ENCODE measurements around the gene ROCK2.
"Not testable (repeated sequence)": the region's sequence is repeated elsewhere in the genome, so short reads cannot be mapped to it uniquely, and the experiment has no call there.

Gene ROCK2

GRCh38 chr2:11169333-11169732 is 175.1 kb downstream of the ROCK2 start:
- no peak for DNase-seq (ENCODE audit: extremely low spot score)
- ChIA-PET POLR2A (no interaction called here), CTCF (no interaction called here)
- TF ChIP-seq FOXK2 (IDR thresholded peaks at IDR 0.05) (no peak), NFRKB (IDR thresholded peaks at IDR 0.05) (no peak), SUZ12 (IDR thresholded peaks at IDR 0.05) (no peak), SP1 (IDR thresholded peaks at IDR 0.05) (no peak), BHLHE40 (IDR thresholded peaks at IDR 0.05; ENCODE audit: borderline replicate concordance) (no peak), ARNT (IDR thresholded peaks at IDR 0.05) (no peak), HDGF (IDR thresholded peaks at IDR 0.05; ENCODE audit: borderline replicate concordance) (no peak), TARDBP (IDR thresholded peaks at IDR 0.05) (no peak), FOXA1 (IDR thresholded peaks at IDR 0.05) (no peak), FOXM1 (IDR thresholded peaks at IDR 0.05; ENCODE audit: borderline replicate concordance) (no peak), L3MBTL2 (conservative IDR thresholded peaks at IDR 0.05) (no peak), CTBP1 (IDR thresholded peaks at IDR 0.05; ENCODE audit: borderline replicate concordance) (no peak), LEF1 (IDR thresholded peaks at IDR 0.05; ENCODE audit: borderline replicate concordance) (no peak), ELF4 (IDR thresholded peaks at IDR 0.05) (no peak), ZNF384 (IDR thresholded peaks at IDR 0.05) (no peak), PKNOX1 (IDR thresholded peaks at IDR 0.05) (no peak)

- DNase-seq (ENCODE audit: extremely low spot score) = no peak
- CTCF ChIA-PET = interaction anchor here (0.5 kb wide), 1 partner anchor 48 kb away, joined by 5 read pairs; no protein-coding TSS in a partner anchor
- POLR2A ChIA-PET = no interaction called here
- TF ChIP-seq ARNT (IDR thresholded peaks at IDR 0.05) (no peak), TARDBP (IDR thresholded peaks at IDR 0.05) (no peak), ZNF384 (IDR thresholded peaks at IDR 0.05) (no peak), FOXA1 (IDR thresholded peaks at IDR 0.05) (no peak), L3MBTL2 (conservative IDR thresholded peaks at IDR 0.05) (no peak)
These were observed 175.9 kb downstream of the ROCK2 start for GRCh38 chr2:11168488-11168887.

- ChIA-PET CTCF (no interaction called here), POLR2A (no interaction called here)
These were observed 178.0 kb downstream of the ROCK2 start for GRCh38 chr2:11166476-11166875.

GRCh38 chr2:11165046-11165445 is 179.4 kb downstream of the ROCK2 start:
- DNase-seq (ENCODE audit: extremely low spot score); CTCF ChIA-PET; POLR2A ChIA-PET: not testable (repeated sequence)

More at GRCh38 chr2:11166476-11166875, 178.0 kb downstream of the ROCK2 start:
- TF ChIP-seq BHLHE40 (IDR thresholded peaks at IDR 0.05; ENCODE audit: borderline replicate concordance) (no peak), L3MBTL2 (conservative IDR thresholded peaks at IDR 0.05) (no peak), CTBP1 (IDR thresholded peaks at IDR 0.05; ENCODE audit: borderline replicate concordance) (no peak), NFRKB (IDR thresholded peaks at IDR 0.05) (no peak), PKNOX1 (IDR thresholded peaks at IDR 0.05) (no peak), ZNF384 (IDR thresholded peaks at IDR 0.05) (no peak), SP1 (IDR thresholded peaks at IDR 0.05) (no peak), ELF4 (IDR thresholded peaks at IDR 0.05) (no peak), FOXK2 (IDR thresholded peaks at IDR 0.05) (no peak), TARDBP (IDR thresholded peaks at IDR 0.05) (no peak)
- DNase-seq (ENCODE audit: extremely low spot score) = no peak

GRCh38 chr2:11163439-11164317 is 180.8 kb downstream of the ROCK2 start:
- ChIA-PET POLR2A (no interaction called here), CTCF (no interaction called here)
- no peak for DNase-seq (ENCODE audit: extremely low spot score)
- TF ChIP-seq ELF4 (IDR thresholded peaks at IDR 0.05) = no peak
- TF ChIP-seq FOXK2 (IDR thresholded peaks at IDR 0.05) = no peak
- TF ChIP-seq HDGF (IDR thresholded peaks at IDR 0.05; ENCODE audit: borderline replicate concordance) = no peak
- no peak for TF ChIP-seq L3MBTL2 (conservative IDR thresholded peaks at IDR 0.05)
- TF ChIP-seq PKNOX1 (IDR thresholded peaks at IDR 0.05) = no peak
- no peak for TF ChIP-seq ARNT (IDR thresholded peaks at IDR 0.05)
- TF ChIP-seq FOXM1 (IDR thresholded peaks at IDR 0.05; ENCODE audit: borderline replicate concordance) = no peak
- no peak for TF ChIP-seq BHLHE40 (IDR thresholded peaks at IDR 0.05; ENCODE audit: borderline replicate concordance)

GRCh38 chr2:11161747-11162146 is 182.7 kb downstream of the ROCK2 start:
- DNase-seq (ENCODE audit: extremely low spot score) = no peak
- no peak for TF ChIP-seq CTBP1 (IDR thresholded peaks at IDR 0.05; ENCODE audit: borderline replicate concordance)
- TF ChIP-seq BHLHE40 (IDR thresholded peaks at IDR 0.05; ENCODE audit: borderline replicate concordance) = no peak
- no peak for TF ChIP-seq SUZ12 (IDR thresholded peaks at IDR 0.05)
- TF ChIP-seq TARDBP (IDR thresholded peaks at IDR 0.05) = no peak
- TF ChIP-seq SP1 (IDR thresholded peaks at IDR 0.05) = no peak
- no peak for TF ChIP-seq HDGF (IDR thresholded peaks at IDR 0.05; ENCODE audit: borderline replicate concordance)
- no peak for TF ChIP-seq ELF4 (IDR thresholded peaks at IDR 0.05)
- TF ChIP-seq LEF1 (IDR thresholded peaks at IDR 0.05; ENCODE audit: borderline replicate concordance) = no peak
- no peak for TF ChIP-seq NFRKB (IDR thresholded peaks at IDR 0.05)
- TF ChIP-seq L3MBTL2 (conservative IDR thresholded peaks at IDR 0.05) = no peak
- no peak for TF ChIP-seq FOXA1 (IDR thresholded peaks at IDR 0.05)
- TF ChIP-seq PKNOX1 (IDR thresholded peaks at IDR 0.05) = no peak
- no peak for TF ChIP-seq ARNT (IDR thresholded peaks at IDR 0.05)
- TF ChIP-seq FOXK2 (IDR thresholded peaks at IDR 0.05) = no peak
- no peak for TF ChIP-seq ZNF384 (IDR thresholded peaks at IDR 0.05)
- TF ChIP-seq FOXM1 (IDR thresholded peaks at IDR 0.05; ENCODE audit: borderline replicate concordance) = no peak
- ChIA-PET POLR2A (no interaction called here), CTCF (interaction anchor here (0.8 to 1.5 kb wide), 2 partner anchors 249 to 1017 kb away, joined by 3 to 5 read pairs; no protein-coding TSS in a partner anchor)

All from HEK293T (cell line).